Large intestine (tissue), 3 donors: ENCODE results near the gene POLR1E. TPM values are rescaled to one million over a fixed set of nuclear protein-coding genes. Genes with fewer than 3 reads are reported as not detected.
"Not testable (repeated sequence)": the region's sequence is repeated elsewhere in the genome, so short reads cannot be mapped to it uniquely, and the experiment has no call there.

Experiments used
- DNase-seq, 2 donors: peaks; one replicate each; pipeline versions ENCODE4 v3.0.0 to v3.0.0-alpha.2; 2013
- H3K27ac ChIP-seq: one replicate; pipeline ENCODE4 v1.5.1; 2013; ENCODE audit warnings: low read length
- H3K27me3 ChIP-seq: 2 replicates; pipeline ENCODE4 v1.6.1; 2013; ENCODE audit warnings: low read length; ENCODE audit not compliant: control insufficient read depth, insufficient read depth
- H3K36me3 ChIP-seq: 2 replicates; pipeline ENCODE4 v1.6.1; 2013; ENCODE audit warnings: low read length; ENCODE audit not compliant: control insufficient read depth, insufficient read depth
- H3K4me1 ChIP-seq: one replicate; pipeline ENCODE4 v1.6.1; 2013; ENCODE audit warnings: low read length; ENCODE audit not compliant: control insufficient read depth, insufficient read depth
- H3K4me3 ChIP-seq: one replicate; pipeline ENCODE4 v1.5.1; 2013; ENCODE audit warnings: low read length
- H3K9me3 ChIP-seq: one replicate; pipeline ENCODE4 v1.6.1; 2013; ENCODE audit warnings: mild to moderate bottlenecking, low read depth, low read length, moderate library complexity; ENCODE audit not compliant: control insufficient read depth
- WGBS: methylation state at CpG from one replicate; pipeline ENCODE4 v1.1.5; 2013; ENCODE audit warnings: low lambda C conversion rate; ENCODE audit not compliant: insufficient coverage; 5-methylcytosine and 5-hydroxymethylcytosine counted together
- polyA plus RNA-seq: library from polyadenylated mRNA; unstranded; fragments of 120-200 nt; gene quantifications from one replicate; pipeline ENCODE4 v1.2.1, GENCODE V29; 2013

POLR1E gene
- polyA plus RNA-seq, 1 donor: 17.4 TPM

- Histone ChIP-seq H3K4me3 (no peak overlapping the region), H3K27ac (no peak overlapping the region), H3K9me3 (no peaks in the 10 kb centered on the region), H3K27me3 (no peaks in the 10 kb centered on the region), H3K4me1 (no peaks in the 10 kb centered on the region), H3K36me3 (peaks cover 79% of the 10 kb centered on the region)
- WGBS: 70% methylated on average over 3 of the region's 3 CpGs
- DNase-seq: no peak
Observed at GRCh38 chr9:37498457-37498856, 12.7 kb downstream of the POLR1E start.

GRCh38 chr9:37499297-37499696 lies 13.5 kb downstream of the POLR1E start:
- no peaks in the 10 kb centered on the region for H3K27me3 ChIP-seq
- no peaks in the 10 kb centered on the region for H3K4me1 ChIP-seq
- peaks cover 74% of the 10 kb centered on the region for H3K36me3 ChIP-seq
- H3K27ac ChIP-seq: no peak overlapping the region
- no peak for DNase-seq
- no peak overlapping the region for H3K4me3 ChIP-seq
- no peaks in the 10 kb centered on the region for H3K9me3 ChIP-seq
- no CpG with 5 or more reads among the region's 6 CpGs for WGBS

- DNase-seq: no peak
- Histone ChIP-seq H3K9me3 (no peaks in the 10 kb centered on the region), H3K27me3 (no peaks in the 10 kb centered on the region), H3K27ac (no peak overlapping the region), H3K4me3 (no peak overlapping the region), H3K4me1 (no peaks in the 10 kb centered on the region), H3K36me3 (peaks cover 56% of the 10 kb centered on the region)
- WGBS: no CpG with 5 or more reads among the region's 2 CpGs
Observed at GRCh38 chr9:37501957-37502596, 16.3 kb downstream of the POLR1E start.

DNA sequence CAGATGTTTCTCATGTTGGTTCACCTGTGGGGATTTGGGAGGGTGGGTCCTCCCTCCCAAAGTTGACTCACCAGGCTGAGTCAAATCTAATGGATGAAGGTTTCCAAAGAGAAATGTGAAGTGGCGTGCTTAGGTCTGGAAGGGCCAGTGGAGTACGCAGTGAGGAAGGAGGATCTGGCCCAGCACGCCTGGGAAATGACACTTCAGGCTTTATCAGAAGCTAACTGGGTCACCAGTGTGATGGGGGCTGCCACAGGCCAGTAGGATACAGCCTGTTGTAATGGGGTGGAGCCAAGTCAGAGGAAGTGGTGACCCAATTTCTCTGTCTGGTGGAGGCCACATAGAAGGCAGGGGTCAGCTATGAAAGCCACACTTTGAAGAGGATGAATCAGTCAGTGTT lies 18.0 kb downstream of the POLR1E start:
- peaks cover 42% of the 10 kb centered on the region for H3K36me3 ChIP-seq
- H3K27ac ChIP-seq: no peak overlapping the region
- H3K4me3 ChIP-seq: no peak overlapping the region
- no peaks in the 10 kb centered on the region for H3K27me3 ChIP-seq
- no CpG with 5 or more reads among the region's 3 CpGs for whole genome bisulfite sequencing
- H3K4me1 ChIP-seq: peaks cover 6% of the 10 kb centered on the region
- no peaks in the 10 kb centered on the region for H3K9me3 ChIP-seq
- no peak for DNase-seq

DNA sequence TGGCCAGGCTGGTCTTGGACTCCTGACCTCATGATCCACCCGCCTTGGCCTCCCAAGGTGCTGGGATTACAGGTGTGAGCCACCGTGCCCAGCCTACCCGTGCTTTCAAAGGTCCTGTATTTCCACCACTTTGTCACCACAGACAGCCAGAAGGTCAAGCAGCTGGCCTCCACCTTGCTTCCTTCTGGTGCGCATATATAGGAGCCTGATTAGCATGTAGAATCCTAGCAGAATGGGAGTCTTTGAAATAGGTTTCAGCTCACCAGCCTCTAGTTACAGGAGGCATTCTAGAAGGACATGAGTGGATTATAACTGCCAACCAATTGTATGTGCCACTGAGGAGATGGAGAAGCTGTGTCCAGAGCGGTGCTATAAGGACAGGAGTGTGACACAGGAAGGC lies 18.9 kb downstream of the POLR1E start:
- DNase-seq: no peak
- WGBS: no CpG with 5 or more reads among the region's 5 CpGs
- Histone ChIP-seq H3K4me1 (peaks cover 6% of the 10 kb centered on the region), H3K27ac (no peak overlapping the region), H3K27me3 (no peaks in the 10 kb centered on the region), H3K36me3 (peaks cover 38% of the 10 kb centered on the region), H3K4me3 (no peak overlapping the region), H3K9me3 (no peaks in the 10 kb centered on the region)

DNA sequence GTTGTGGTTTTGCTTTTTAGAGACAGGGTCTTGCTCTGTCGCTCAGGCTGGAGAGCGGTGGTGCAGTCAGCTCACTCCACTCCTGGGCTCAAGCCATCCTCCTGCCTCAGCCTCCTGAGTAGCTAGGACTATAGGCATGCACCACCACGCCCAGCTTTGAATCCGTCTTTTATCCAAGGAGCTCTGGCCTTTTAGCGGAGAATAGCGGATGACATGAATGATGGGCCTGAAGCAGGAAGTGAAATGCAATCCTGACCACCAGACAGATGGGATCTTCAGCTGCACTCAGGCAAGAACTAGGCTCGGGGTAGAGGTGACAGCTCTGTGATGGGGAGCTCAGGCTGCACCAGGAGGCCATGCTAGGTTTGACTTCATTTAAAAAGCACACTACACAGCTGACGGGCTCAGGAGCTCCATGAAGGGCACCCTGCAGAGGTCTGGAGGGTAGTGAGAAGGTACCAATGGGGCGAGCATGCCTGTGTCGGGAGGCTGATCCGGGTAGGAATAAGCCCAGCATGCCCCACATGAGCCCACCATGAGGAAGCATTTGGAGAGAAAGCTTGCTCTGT lies 21.9 kb downstream of the POLR1E start:
- Histone ChIP-seq H3K27me3 (no peaks in the 10 kb centered on the region), H3K4me3 (no peak overlapping the region), H3K4me1 (peaks cover 6% of the 10 kb centered on the region), H3K36me3 (peaks cover 20% of the 10 kb centered on the region), H3K9me3 (no peaks in the 10 kb centered on the region), H3K27ac (no peak overlapping the region)
- WGBS: no CpG with 5 or more reads among the region's 11 CpGs
- no peak for DNase-seq

- peaks cover 14% of the 10 kb centered on the region for H3K36me3 ChIP-seq
- H3K27me3 ChIP-seq: no peaks in the 10 kb centered on the region
- peak; percentile 54 to 64 for DNase-seq
- no CpG with 5 or more reads among the region's 5 CpGs for WGBS
- H3K4me1 ChIP-seq: peaks cover 6% of the 10 kb centered on the region
- H3K4me3 ChIP-seq: no peak overlapping the region
- H3K9me3 ChIP-seq: no peaks in the 10 kb centered on the region
- peak overlapping the region; percentile 8 for H3K27ac ChIP-seq
Observed at GRCh38 chr9:37508135-37508833, 22.5 kb downstream of the POLR1E start.

DNA sequence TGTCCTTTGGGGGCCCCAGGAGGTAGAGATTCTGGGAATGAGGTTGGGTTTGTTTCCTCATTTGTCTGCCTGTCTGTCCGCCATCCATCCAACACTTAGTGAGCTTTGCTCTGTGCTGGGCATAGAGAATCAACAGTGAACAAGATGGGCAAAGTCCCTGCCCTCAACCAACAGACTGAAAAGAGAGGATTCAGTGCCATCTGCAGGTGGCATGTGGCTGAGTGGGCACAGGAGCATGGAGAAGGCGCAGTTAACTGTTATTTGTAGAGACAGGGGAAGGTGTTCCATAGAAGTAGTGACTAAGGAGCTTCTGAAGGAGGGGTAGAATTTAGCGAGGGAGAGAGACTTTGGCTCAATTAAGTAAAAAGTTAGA lies 23.1 kb downstream of the POLR1E start:
- Histone ChIP-seq H3K4me1 (peaks cover 6% of the 10 kb centered on the region), H3K36me3 (peaks cover 10% of the 10 kb centered on the region), H3K27me3 (no peaks in the 10 kb centered on the region), H3K9me3 (no peaks in the 10 kb centered on the region), H3K27ac (peak overlapping the region; percentile 8), H3K4me3 (no peak overlapping the region)
- no peak for DNase-seq
- 90% methylated on average over 2 of the region's 3 CpGs for whole genome bisulfite sequencing

- H3K27me3 ChIP-seq: no peaks in the 10 kb centered on the region
- no peak overlapping the region for H3K27ac ChIP-seq
- H3K36me3 ChIP-seq: peaks cover 10% of the 10 kb centered on the region
- no CpG with 5 or more reads among the region's 7 CpGs for WGBS
- H3K9me3 ChIP-seq: no peaks in the 10 kb centered on the region
- H3K4me3 ChIP-seq: no peak overlapping the region
- peaks cover 6% of the 10 kb centered on the region for H3K4me1 ChIP-seq
- DNase-seq: no peak
Observed at GRCh38 chr9:37509536-37509935, 23.8 kb downstream of the POLR1E start.

- no CpG with 5 or more reads among the region's 5 CpGs for WGBS
- H3K36me3 ChIP-seq, H3K27me3 ChIP-seq, H3K4me3 ChIP-seq, H3K4me1 ChIP-seq, DNase-seq, H3K9me3 ChIP-seq, H3K27ac ChIP-seq: not testable (repeated sequence)
Observed at GRCh38 chr9:37510053-37510452, 24.3 kb downstream of the POLR1E start.
